Chondrocyte (in vitro differentiated cells): ENCODE data around the gene ZNF586. TPM values are rescaled to one million over a fixed set of nuclear protein-coding genes. Genes with fewer than 3 reads are reported as not detected.

Experiments used
- DNase-seq: peaks from one replicate; pipeline ENCODE4 v3.0.0; 2021; ENCODE audit warnings: mixed read lengths, low spot score
- H3K27ac Mint-ChIP-seq: one replicate; pipeline ENCODE4 v1.8.0; 2021; ENCODE audit warnings: mild to moderate bottlenecking, moderate library complexity, mixed read lengths; ENCODE audit not compliant: unreplicated experiment
- H3K27me3 Mint-ChIP-seq: 2 replicates; pipeline ENCODE4 v1.8.0; 2021; ENCODE audit warnings: low read depth, mixed read lengths
- H3K36me3 Mint-ChIP-seq: 2 replicates; pipeline ENCODE4 v1.8.0; 2021; ENCODE audit warnings: low read depth, mixed read lengths
- H3K4me1 Mint-ChIP-seq: 2 replicates; pipeline ENCODE4 v1.8.0; 2021; ENCODE audit warnings: low read depth, mild to moderate bottlenecking, mixed read lengths
- H3K4me3 Mint-ChIP-seq: one replicate; pipeline ENCODE4 v1.8.0; 2021; ENCODE audit warnings: mild to moderate bottlenecking, moderate library complexity, mixed read lengths; ENCODE audit not compliant: unreplicated experiment
- H3K9me3 Mint-ChIP-seq: 2 replicates; pipeline ENCODE4 v1.8.0; 2021; ENCODE audit warnings: low read depth, mixed read lengths
- total RNA-seq: library from RNA; stranded (reverse); gene quantifications from 3 replicates; pipeline ENCODE4 v1.2.1, GENCODE V29; 2021
- TF ChIP-seq, protein P1 (sequence below): fragments of 200-600 bp; sonication (generic); IDR thresholded peaks from 2 replicates; pipeline ENCODE4 v1.5.0; 2021; ENCODE audit warnings: antibody characterized with exemption, mild to moderate bottlenecking, moderate library complexity

The ZNF586 gene
- total RNA-seq, 1 donor from 2014 or later = 9.8 TPM

DNA sequence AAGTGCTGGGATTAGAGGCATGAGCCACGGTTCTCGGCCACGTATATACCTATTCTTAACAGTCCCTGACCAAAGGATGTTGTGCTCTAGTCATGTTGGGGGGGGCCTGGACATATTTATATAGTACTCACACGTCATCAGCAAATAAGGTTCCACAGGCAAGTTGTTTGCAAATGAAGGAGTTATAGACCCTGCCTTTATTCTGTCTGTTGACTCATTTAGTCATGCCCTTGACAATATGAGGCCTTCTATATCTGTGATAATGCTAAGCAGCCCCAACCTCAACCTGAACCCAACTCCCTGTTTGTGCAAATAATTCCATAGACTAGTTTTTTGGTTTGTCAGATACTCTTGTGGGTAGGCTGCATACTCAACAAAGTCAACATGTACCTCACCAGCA, 8.9 kb downstream of the ZNF586 start:
- H3K27ac Mint-ChIP-seq = no peak overlapping the region
- TF ChIP-seq, protein P1, sequence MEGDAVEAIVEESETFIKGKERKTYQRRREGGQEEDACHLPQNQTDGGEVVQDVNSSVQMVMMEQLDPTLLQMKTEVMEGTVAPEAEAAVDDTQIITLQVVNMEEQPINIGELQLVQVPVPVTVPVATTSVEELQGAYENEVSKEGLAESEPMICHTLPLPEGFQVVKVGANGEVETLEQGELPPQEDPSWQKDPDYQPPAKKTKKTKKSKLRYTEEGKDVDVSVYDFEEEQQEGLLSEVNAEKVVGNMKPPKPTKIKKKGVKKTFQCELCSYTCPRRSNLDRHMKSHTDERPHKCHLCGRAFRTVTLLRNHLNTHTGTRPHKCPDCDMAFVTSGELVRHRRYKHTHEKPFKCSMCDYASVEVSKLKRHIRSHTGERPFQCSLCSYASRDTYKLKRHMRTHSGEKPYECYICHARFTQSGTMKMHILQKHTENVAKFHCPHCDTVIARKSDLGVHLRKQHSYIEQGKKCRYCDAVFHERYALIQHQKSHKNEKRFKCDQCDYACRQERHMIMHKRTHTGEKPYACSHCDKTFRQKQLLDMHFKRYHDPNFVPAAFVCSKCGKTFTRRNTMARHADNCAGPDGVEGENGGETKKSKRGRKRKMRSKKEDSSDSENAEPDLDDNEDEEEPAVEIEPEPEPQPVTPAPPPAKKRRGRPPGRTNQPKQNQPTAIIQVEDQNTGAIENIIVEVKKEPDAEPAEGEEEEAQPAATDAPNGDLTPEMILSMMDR = no peak
- peaks cover 29% of the 10 kb centered on the region for H3K9me3 Mint-ChIP-seq
- no peak overlapping the region for H3K4me3 Mint-ChIP-seq
- H3K4me1 Mint-ChIP-seq = no peaks in the 10 kb centered on the region
- peaks cover 55% of the 10 kb centered on the region for H3K36me3 Mint-ChIP-seq
- no peaks in the 10 kb centered on the region for H3K27me3 Mint-ChIP-seq
- no peak for DNase-seq

DNA sequence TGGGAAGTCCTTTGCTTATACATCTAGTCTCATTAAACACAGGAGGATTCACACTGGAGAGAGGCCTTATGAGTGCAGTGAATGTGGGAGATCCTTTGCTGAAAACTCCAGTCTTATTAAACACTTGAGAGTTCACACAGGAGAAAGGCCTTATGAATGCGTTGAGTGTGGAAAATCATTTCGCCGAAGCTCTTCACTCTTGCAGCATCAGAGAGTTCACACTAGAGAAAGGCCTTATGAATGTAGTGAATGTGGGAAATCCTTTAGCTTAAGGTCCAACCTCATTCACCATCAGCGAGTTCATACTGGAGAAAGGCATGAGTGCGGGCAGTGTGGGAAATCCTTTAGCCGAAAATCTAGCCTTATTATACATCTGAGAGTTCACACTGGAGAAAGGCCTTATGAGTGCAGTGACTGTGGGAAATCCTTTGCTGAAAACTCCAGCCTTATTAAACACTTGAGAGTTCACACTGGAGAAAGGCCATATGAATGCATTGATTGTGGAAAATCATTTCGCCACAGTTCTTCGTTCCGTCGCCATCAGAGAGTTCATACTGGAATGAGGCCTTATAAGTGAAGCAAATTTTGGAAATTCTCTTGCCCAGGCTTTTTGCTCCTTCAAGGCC, 9.9 kb downstream of the ZNF586 start:
- no peak for DNase-seq
- TF ChIP-seq, protein P1 = no peak
- peaks cover 26% of the 10 kb centered on the region for H3K9me3 Mint-ChIP-seq
- H3K4me1 Mint-ChIP-seq = no peaks in the 10 kb centered on the region
- no peak overlapping the region for H3K4me3 Mint-ChIP-seq
- peaks cover 50% of the 10 kb centered on the region for H3K36me3 Mint-ChIP-seq
- no peak overlapping the region for H3K27ac Mint-ChIP-seq
- H3K27me3 Mint-ChIP-seq = no peaks in the 10 kb centered on the region

DNA sequence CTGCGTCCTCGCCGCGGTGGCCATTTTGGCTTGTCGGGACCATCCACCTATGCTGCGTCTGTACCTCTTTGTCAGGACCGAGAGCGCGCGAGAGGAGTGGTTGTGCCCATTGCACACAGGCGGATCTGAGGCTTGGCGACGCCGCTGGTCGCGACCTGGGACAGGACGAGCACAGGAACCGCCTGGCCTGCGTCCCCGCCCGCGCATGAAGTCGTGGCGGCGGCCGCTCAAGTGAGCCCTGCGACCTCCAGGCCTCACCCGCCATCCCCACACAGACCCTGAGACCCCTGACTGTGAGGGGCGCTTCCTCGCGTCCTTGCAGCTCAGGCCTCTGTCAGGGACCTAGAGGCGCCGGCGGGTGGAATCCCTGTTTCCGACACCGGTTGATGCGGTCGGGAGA, 16.8 kb downstream of the ZNF586 start:
- H3K27me3 Mint-ChIP-seq = no peaks in the 10 kb centered on the region
- H3K36me3 Mint-ChIP-seq = peaks cover 24% of the 10 kb centered on the region
- no peak for DNase-seq
- TF ChIP-seq, protein P1 = no peak
- H3K27ac Mint-ChIP-seq = no peak overlapping the region
- H3K4me3 Mint-ChIP-seq = no peak overlapping the region
- no peaks in the 10 kb centered on the region for H3K4me1 Mint-ChIP-seq
- peaks cover 3% of the 10 kb centered on the region for H3K9me3 Mint-ChIP-seq

DNA sequence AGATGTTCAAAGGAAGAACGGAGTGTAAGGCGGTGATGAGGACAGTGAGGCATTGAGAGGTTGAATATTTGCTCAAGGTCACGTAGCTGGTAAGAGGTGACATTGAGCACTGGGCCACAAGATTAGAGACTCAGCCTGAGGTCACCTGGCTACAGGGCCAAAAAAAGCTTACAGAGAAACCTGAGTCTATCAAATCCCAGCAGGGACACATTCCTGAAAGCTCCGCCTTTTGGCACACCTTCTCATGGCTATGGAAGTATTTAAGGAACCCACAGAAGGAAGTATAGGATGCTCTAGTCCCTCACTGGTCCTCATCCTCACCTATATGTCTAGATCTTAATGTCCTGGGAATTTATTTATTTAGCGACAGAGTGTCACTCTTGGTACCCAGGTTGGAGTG, 17.4 kb downstream of the ZNF586 start:
- no peaks in the 10 kb centered on the region for H3K4me1 Mint-ChIP-seq
- DNase-seq = no peak
- TF ChIP-seq, protein P1 = no peak
- H3K27me3 Mint-ChIP-seq = no peaks in the 10 kb centered on the region
- H3K9me3 Mint-ChIP-seq = peaks cover 3% of the 10 kb centered on the region
- peaks cover 24% of the 10 kb centered on the region for H3K36me3 Mint-ChIP-seq
- H3K4me3 Mint-ChIP-seq = no peak overlapping the region
- no peak overlapping the region for H3K27ac Mint-ChIP-seq

DNA sequence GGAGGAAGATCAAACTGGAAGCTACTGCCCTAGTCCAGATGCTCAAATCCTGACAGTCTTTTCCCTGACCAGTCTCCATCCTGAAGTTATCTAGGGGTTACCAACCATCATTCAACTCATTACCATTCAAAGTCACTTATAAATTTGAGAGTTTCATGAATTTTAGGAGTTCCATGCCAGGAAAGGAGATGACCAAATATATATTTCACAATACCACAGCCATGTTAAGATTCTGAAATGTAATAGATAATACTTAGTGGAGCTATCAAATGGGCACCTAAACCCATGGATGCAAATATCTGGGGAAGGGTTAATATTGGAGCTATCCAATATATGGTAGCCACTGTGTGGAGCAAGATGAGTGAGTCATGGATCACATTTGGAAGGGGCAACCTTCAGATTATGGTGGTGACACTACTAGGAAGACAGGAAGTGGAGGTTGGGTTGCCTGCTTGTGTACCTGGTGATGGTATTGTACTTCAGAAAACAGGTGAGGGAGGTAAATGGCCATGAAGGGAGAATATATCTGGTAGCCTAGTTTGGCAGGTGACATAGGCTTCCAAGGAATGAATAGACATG, 18.7 kb downstream of the ZNF586 start:
- H3K9me3 Mint-ChIP-seq = peaks cover 3% of the 10 kb centered on the region
- DNase-seq = no peak
- peaks cover 19% of the 10 kb centered on the region for H3K36me3 Mint-ChIP-seq
- no peak overlapping the region for H3K4me3 Mint-ChIP-seq
- H3K27me3 Mint-ChIP-seq = no peaks in the 10 kb centered on the region
- no peak overlapping the region for H3K27ac Mint-ChIP-seq
- H3K4me1 Mint-ChIP-seq = peaks cover 5% of the 10 kb centered on the region
- TF ChIP-seq, protein P1 = no peak
